ENCODE results near the gene ATP5MG. TPM values are rescaled to one million over a fixed set of nuclear protein-coding genes. Genes with fewer than 3 reads are reported as not detected.

Gene ATP5MG, protein sequence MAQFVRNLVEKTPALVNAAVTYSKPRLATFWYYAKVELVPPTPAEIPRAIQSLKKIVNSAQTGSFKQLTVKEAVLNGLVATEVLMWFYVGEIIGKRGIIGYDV
- 241 TPM for total RNA-seq (2013)
- polyA plus RNA-seq (100 to 1,000 TPM; 257 to 688 (median 648) TPM), polyA minus RNA-seq (27.2 and 49.6 TPM in 2 replicates), total RNA-seq (6.1 to 35.0 (median 24.4) reads per million in 11 experiments)

GRCh38 chr11:118401151-118401879 is at the start of gene ATP5MG:
TSS of gene ATP5MG (plus strand) at chr11:118401606. CDS start at chr11:118401666, 60 bp downstream.
- Histone ChIP-seq H3K27ac (ENCODE audit: low read depth in 1 of 2, low read length in 2 of 2) (peak within 1 kb of the TSS; percentile 39 to 90), H3K4me3 (replicated peaks in 1 of 3; ENCODE audit: low read depth in 2 of 3, low read length in 3 of 3) (peak within 1 kb of the TSS; percentile 80 to 98 (median 82)), H3K79me2 (ENCODE audit: insufficient read depth, low read length) (peaks cover 51% of the 10 kb centered on the region), H2AFZ (ENCODE audit: insufficient read depth, low read depth, low read length, poor library complexity, severe bottlenecking) (peak within 1 kb of the TSS; percentile 99), H3K4me2 (replicated peaks; ENCODE audit: extremely low read depth, low read length, poor library complexity, severe bottlenecking) (peak within 1 kb of the TSS; percentile 97), H3K9ac (ENCODE audit: insufficient read depth, low read length, poor library complexity, severe bottlenecking) (peak within 1 kb of the TSS; percentile 85), H3K36me3 (replicated peaks in 1 of 2; ENCODE audit: control insufficient read depth in 1 of 2, insufficient read depth in 2 of 2, low read length in 2 of 2) (peaks cover 26 to 56% of the 10 kb centered on the region in 2 donors), H4K20me1 (ENCODE audit: insufficient read depth, low read length) (peaks cover 49% of the 10 kb centered on the region), H3K4me1 (ENCODE audit: control insufficient read depth in 1 of 2, insufficient read depth in 2 of 2, low read length in 2 of 2) (peaks cover 22 to 25% of the 10 kb centered on the region in 2 donors), H3K27me3 (ENCODE audit: control insufficient read depth in 2 of 2, insufficient read depth in 2 of 2, low read length in 2 of 2) (no peaks in the 10 kb centered on the region), H3K9me3 (replicated peaks in 1 of 2; ENCODE audit: control insufficient read depth in 1 of 2, insufficient read depth in 1 of 2, low read length in 2 of 2) (no peaks in the 10 kb centered on the region)
- intact Hi-C loops (cut with micrococcal nuclease) = loop anchor here (2.0 to 5.0 kb wide), 2 partner anchors 35 to 36 kb away; partner anchors contain the start of gene KMT2A (in 2 of the 2)
- WGBS (ENCODE audit: insufficient coverage) = 0% methylated on average over 51 of the region's 51 CpGs
- TF ChIP-seq, protein P1, sequence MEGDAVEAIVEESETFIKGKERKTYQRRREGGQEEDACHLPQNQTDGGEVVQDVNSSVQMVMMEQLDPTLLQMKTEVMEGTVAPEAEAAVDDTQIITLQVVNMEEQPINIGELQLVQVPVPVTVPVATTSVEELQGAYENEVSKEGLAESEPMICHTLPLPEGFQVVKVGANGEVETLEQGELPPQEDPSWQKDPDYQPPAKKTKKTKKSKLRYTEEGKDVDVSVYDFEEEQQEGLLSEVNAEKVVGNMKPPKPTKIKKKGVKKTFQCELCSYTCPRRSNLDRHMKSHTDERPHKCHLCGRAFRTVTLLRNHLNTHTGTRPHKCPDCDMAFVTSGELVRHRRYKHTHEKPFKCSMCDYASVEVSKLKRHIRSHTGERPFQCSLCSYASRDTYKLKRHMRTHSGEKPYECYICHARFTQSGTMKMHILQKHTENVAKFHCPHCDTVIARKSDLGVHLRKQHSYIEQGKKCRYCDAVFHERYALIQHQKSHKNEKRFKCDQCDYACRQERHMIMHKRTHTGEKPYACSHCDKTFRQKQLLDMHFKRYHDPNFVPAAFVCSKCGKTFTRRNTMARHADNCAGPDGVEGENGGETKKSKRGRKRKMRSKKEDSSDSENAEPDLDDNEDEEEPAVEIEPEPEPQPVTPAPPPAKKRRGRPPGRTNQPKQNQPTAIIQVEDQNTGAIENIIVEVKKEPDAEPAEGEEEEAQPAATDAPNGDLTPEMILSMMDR (IDR thresholded peaks at IDR 0.05) = no peak
- H3K4me3 Mint-ChIP-seq = peak within 1 kb of the TSS; percentile 95 to 98
- peak; percentile 79 to 91 (median 83) for DNase-seq
- peaks cover 18 to 26% of the 10 kb centered on the region in 2 donors for H3K36me3 Mint-ChIP-seq
- peaks cover 30% of the 10 kb centered on the region for H3K4me1 Mint-ChIP-seq
- H3K27ac Mint-ChIP-seq = peak within 1 kb of the TSS; percentile 97 to 100 (median 99)
- no peaks in the 10 kb centered on the region for H3K9me3 Mint-ChIP-seq
- H3K27me3 Mint-ChIP-seq (ENCODE audit: low read depth in 3 of 3) = no peaks in the 10 kb centered on the region

DNA sequence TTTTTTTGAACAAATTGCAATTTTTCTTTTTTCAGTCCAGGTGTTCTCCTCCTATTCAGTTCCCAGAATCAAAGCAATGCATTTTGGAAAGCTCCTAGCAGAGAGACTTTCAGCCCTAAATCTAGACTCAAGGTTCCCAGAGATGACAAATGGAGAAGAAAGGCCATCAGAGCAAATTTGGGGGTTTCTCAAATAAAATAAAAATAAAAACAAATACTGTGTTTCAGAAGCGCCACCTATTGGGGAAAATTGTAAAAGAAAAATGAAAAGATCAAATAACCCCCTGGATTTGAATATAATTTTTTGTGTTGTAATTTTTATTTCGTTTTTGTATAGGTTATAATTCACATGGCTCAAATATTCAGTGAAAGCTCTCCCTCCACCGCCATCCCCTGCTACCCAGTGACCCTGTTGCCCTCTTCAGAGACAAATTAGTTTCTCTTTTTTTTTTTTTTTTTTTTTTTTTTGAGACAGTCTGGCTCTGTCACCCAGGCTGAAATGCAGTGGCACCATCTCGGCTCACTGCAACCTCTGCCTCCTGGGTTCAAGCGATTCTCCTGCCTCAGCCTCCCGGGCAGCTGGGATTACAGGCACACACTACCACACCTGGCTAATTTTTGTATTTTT is 48.2 kb upstream of the ATP5MG start:
- intact Hi-C loops (cut with micrococcal nuclease) = loop anchor here (2.0 to 5.0 kb wide), 3 partner anchors 154 to 206 kb away; no protein-coding TSS in a partner anchor
- Mint-ChIP-seq H3K27me3 (ENCODE audit: low read depth in 3 of 3) (peaks cover 4 to 10% (median 9%) of the 10 kb centered on the region in 3 donors), H3K36me3 (no peaks in the 10 kb centered on the region), H3K4me1 (peaks cover 8% of the 10 kb centered on the region), H3K27ac (no peak overlapping the region), H3K9me3 (no peaks in the 10 kb centered on the region), H3K4me3 (no peak overlapping the region)
- Histone ChIP-seq H4K20me1 (ENCODE audit: insufficient read depth, low read length) (no peaks in the 10 kb centered on the region), H3K9me3 (replicated peaks in 1 of 2; ENCODE audit: control insufficient read depth in 1 of 2, insufficient read depth in 1 of 2, low read length in 2 of 2) (no peaks in the 10 kb centered on the region), H3K27me3 (ENCODE audit: control insufficient read depth in 2 of 2, insufficient read depth in 2 of 2, low read length in 2 of 2) (peaks cover 2 to 6% of the 10 kb centered on the region in 2 donors), H3K27ac (ENCODE audit: low read depth in 1 of 2, low read length in 2 of 2) (no peak overlapping the region), H3K4me1 (ENCODE audit: control insufficient read depth in 1 of 2, insufficient read depth in 2 of 2, low read length in 2 of 2) (peaks cover 3 to 5% of the 10 kb centered on the region in 2 donors), H3K79me2 (ENCODE audit: insufficient read depth, low read length) (no peaks in the 10 kb centered on the region), H3K9ac (ENCODE audit: insufficient read depth, low read length, poor library complexity, severe bottlenecking) (no peak overlapping the region), H3K36me3 (replicated peaks in 1 of 2; ENCODE audit: control insufficient read depth in 1 of 2, insufficient read depth in 2 of 2, low read length in 2 of 2) (no peaks in the 10 kb centered on the region), H3K4me3 (replicated peaks in 1 of 3; ENCODE audit: low read depth in 2 of 3, low read length in 3 of 3) (no peak overlapping the region), H3K4me2 (replicated peaks; ENCODE audit: extremely low read depth, low read length, poor library complexity, severe bottlenecking) (no peak overlapping the region), H2AFZ (ENCODE audit: insufficient read depth, low read depth, low read length, poor library complexity, severe bottlenecking) (no peak overlapping the region)
- WGBS (ENCODE audit: insufficient coverage) = no CpG with 5 or more reads among the region's 6 CpGs
- TF ChIP-seq, protein P1 (IDR thresholded peaks at IDR 0.05) = peak; percentile 80
- peak; percentile 6 to 29 (median 19) for DNase-seq
